GM12874 (cell line): ENCODE data around the gene STK25.

Source experiments
- CTCF ChIP-seq: IDR thresholded peaks from 2 replicates; pipeline ENCODE4 v1.5.1; 2011; ENCODE audit warnings: low read depth, mild to moderate bottlenecking, control low read depth, low read length, moderate library complexity; ENCODE audit not compliant: insufficient read depth

Gene STK25

GRCh38 chr2:241538838-241539615 is 30.6 kb upstream of the STK25 start:
- no peak for TF ChIP-seq CTCF

GRCh38 chr2:241535871-241536655 is 27.7 kb upstream of the STK25 start:
- no peak for TF ChIP-seq CTCF

- no peak for TF ChIP-seq CTCF
Measured at GRCh38 chr2:241534701-241535375, 26.5 kb upstream of the STK25 start.

- TF ChIP-seq CTCF = no peak
Measured at GRCh38 chr2:241534293-241534692, 25.9 kb upstream of the STK25 start.

GRCh38 chr2:241532733-241533601 is 24.6 kb upstream of the STK25 start:
- TF ChIP-seq CTCF = no peak

GRCh38 chr2:241532168-241532567 is 23.8 kb upstream of the STK25 start:
- TF ChIP-seq CTCF = no peak
